HEK293T (cell line): Measurements from ENCODE around the gene CFAP161.

Experiments used
- ARNT ChIP-seq: fragments of 450-650 bp; IDR thresholded peaks from 2 replicates; pipeline ENCODE4 v1.6.1; 2017; ENCODE audit warnings: mild to moderate bottlenecking
- BHLHE40 ChIP-seq: fragments of 450-650 bp; IDR thresholded peaks from 2 replicates; pipeline ENCODE4 v1.6.1; 2016; ENCODE audit warnings: mild to moderate bottlenecking, moderate library complexity, borderline replicate concordance
- FOXA1 ChIP-seq: fragments of 450-650 bp; IDR thresholded peaks from 2 replicates; pipeline ENCODE4 v1.6.1; 2016; ENCODE audit warnings: mild to moderate bottlenecking
- FOXK2 ChIP-seq: fragments of 450-650 bp; IDR thresholded peaks from 2 replicates; pipeline ENCODE4 v1.6.1; 2016; ENCODE audit warnings: mild to moderate bottlenecking
- FOXM1 ChIP-seq: fragments of 450-650 bp; IDR thresholded peaks from 2 replicates; pipeline ENCODE4 v1.6.1; 2017; ENCODE audit warnings: mild to moderate bottlenecking, borderline replicate concordance
- PKNOX1 ChIP-seq: fragments of 450-650 bp; IDR thresholded peaks from 2 replicates; pipeline ENCODE4 v1.6.1; 2016
- SUZ12 ChIP-seq: fragments of 450-650 bp; IDR thresholded peaks from 2 replicates; pipeline ENCODE4 v1.6.1; 2016; ENCODE audit warnings: mild to moderate bottlenecking
- TARDBP ChIP-seq: fragments of 450-650 bp; IDR thresholded peaks from 2 replicates; pipeline ENCODE4 v1.6.1; 2016
- ZNF384 ChIP-seq: fragments of 450-650 bp; IDR thresholded peaks from 2 replicates; pipeline ENCODE4 v1.6.1; 2016

- TF ChIP-seq TARDBP (no peak), BHLHE40 (no peak), SUZ12 (no peak), FOXM1 (no peak), PKNOX1 (no peak), ARNT (no peak), FOXK2 (no peak), FOXA1 (no peak), ZNF384 (no peak)
Measured at GRCh38 chr15:81120069-81120468, 14.0 kb upstream of the CFAP161 start.
